ENCODE measurements around the gene SMAD5.

Gene SMAD5

DNA sequence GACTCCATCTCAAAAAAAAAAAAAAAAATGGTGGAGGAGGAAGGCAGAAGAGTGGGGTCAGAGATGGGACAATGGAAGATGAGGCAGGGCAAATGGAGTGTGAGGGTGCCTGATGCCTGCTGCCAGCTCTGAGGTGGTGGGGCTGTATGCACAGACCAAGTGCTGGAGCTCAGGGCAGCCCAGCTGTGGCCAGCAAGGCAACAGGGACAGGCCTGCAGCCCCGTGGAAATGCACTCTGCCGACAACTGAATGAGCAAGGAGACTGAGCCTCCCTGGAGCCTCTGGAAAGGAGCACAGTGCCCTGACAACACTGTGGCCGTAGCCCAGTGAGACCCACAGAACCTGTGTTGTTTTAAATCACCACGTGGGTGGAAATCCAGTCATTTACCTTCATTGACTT, 83.2 kb downstream of the SMAD5 start:
- DNase-seq (ENCODE audit: low read depth in 2 of 2): no peak

GRCh38 chr5:136216230-136216629, 83.6 kb downstream of the SMAD5 start:
- DNase-seq (ENCODE audit: low read depth in 2 of 2): no peak

DNA sequence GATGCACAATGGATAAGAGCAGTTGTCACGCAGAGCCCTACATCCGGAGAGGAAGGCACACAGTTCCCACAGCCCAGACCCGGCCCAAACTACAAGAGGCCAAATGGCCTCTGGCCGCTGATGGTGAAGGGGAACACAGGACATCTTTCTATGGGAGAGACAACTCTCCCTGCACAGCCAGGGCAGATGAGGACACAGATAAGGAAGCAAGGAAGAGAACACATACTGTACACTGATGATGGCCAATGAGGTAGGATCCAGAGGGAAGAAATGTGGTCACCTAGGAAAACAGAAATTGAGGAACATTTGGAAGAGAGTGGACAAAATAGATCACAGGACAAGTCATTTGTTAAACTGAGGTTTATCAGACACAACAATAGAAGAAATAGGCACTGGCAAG, 88.7 kb downstream of the SMAD5 start:
- DNase-seq (ENCODE audit: low read depth in 2 of 2): no peak

DNA sequence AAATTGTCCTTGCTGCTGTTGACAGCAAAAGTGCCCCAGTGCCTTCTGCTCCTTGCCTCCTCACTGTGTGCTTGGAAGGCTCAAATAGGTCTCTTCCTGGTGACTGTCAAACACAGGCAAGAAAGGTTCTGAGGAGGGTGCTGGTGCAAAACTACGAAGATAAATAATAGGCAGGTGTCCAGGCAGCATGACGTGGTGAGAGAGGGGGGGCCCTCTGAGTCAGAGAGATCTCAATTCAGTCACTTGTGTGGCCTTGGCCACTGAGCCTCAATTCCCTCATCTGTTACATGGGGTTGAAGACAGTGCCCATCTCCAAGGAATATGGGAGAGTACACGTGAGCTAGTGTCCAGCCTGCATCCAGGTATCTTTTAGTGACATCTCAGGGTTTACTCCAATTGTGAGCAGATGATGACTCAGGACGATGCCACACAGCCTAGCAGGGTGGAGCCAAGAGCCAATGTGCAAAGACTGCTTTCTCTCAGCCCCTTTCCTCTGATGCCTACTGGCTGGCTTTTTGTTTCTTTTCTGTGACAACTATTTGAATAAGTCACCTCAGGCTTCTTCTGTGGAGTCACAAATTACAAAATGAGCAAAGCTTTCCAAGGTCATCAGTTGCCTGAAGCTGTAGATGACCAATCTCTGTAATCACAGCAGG, 90.1 kb downstream of the SMAD5 start:
- DNase-seq (ENCODE audit: low read depth in 2 of 2): no peak

DNA sequence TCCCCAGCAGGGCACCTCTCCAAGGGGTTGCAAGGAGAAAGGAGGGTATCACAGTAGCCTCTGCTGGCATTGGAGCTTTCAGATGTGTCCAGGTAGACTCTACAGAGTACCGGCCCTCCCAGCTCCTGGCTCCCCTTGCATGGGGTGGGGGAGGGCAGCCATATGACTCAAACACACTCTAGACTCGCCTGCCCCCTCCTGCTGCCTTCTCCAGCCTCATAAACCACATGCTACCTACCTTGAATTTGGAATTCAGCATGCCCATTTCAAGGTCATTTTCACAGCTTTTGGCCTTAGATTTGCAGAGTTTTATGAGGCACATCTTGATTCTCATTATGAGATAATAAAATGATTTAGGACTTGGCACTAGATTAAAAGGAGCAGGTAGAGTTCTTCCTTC, 93.2 kb downstream of the SMAD5 start:
- no peak for DNase-seq (ENCODE audit: low read depth in 2 of 2)

GRCh38 chr5:136226401-136226800, 93.8 kb downstream of the SMAD5 start:
- no peak for DNase-seq (ENCODE audit: low read depth in 2 of 2)

DNA sequence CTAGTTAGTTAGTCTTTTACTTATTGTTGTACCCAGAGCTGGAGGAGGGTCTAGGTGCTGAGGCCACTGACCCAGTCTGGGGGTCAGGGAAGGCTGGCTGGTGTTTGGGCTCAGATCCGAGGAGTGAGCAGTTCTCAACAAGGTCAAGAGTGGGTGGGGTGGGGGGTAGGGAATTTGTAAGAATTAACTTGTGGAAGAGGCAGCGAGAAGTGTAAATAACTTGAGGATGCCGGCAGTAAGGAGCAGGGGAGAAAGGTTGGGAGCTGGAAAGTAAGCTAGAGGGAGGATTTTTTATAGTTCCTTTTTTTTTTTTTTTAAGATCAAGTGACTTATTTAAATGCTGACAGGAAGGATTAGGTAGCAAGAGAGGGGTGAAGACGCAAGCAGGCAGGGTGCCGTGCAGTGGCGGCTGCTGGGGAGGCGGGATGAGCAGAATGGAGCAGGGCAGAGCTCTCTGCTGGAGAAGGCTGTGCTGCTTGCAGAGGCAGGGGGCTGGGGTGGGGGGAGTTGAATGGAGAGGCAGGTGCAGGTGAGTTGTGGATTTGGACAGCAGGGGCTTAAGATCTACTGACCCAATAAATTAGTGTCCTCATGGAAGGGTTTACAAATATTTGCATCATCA, 95.6 kb downstream of the SMAD5 start:
- DNase-seq (ENCODE audit: low read depth in 2 of 2): no peak

DNA sequence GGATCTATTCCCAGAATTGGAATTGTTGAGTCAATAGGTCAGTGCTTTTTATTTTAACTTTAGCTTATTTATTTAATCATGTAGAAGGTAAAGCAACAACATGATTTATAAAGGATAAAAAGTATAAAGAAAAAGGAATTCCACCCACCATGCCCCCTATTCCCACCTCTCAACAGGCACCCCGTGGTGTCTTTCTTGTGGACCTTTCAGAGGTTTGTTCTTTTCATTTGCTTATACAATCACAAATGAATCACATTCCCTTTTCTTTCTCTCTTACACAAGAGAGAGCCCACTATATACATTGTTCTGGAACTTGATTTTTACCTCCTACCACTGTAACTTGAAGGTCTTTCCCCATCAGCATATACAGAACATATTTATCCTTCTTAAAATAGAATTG, 97.5 kb downstream of the SMAD5 start:
- DNase-seq (ENCODE audit: low read depth in 2 of 2): no peak

GRCh38 chr5:136232316-136232715, 99.7 kb downstream of the SMAD5 start:
- DNase-seq (ENCODE audit: low read depth in 2 of 2): no peak

Data from stimulated activated CD8-positive, alpha-beta memory T cell treated with anti-CD3 and anti-CD28 coated beads, Interleukin-7, amount 100 ng/mL, for 1 hour (primary cell).